HepG2 (cell line): ENCODE results near the gene KLHL17. TPM values are rescaled to one million over a fixed set of nuclear protein-coding genes. Genes with fewer than 3 reads are reported as not detected.
A peak's percentile ranks its signal among the peaks of the same experiment; 100 is the strongest.

Experiments
- AGO2 ChIP-seq: fragments of 200-400 bp; formaldehyde crosslinking; optimal IDR thresholded peaks from 2 replicates; pipeline ENCODE3; 2017; ENCODE audit warnings: mild to moderate bottlenecking, low read depth, low read length, moderate library complexity
- KAT7 ChIP-seq: IDR thresholded peaks from 2 replicates; pipeline ENCODE4 v1.6.1; 2018; ENCODE audit warnings: borderline replicate concordance, missing compliant biosample characterization
- NRL ChIP-seq: sonication (generic); formaldehyde crosslinking; IDR thresholded peaks from 2 replicates; pipeline ENCODE4 v1.5.0; 2020; ENCODE audit warnings: missing genetic modification reagents, mild to moderate bottlenecking, moderate library complexity, borderline replicate concordance
- SALL2 ChIP-seq: sonication (generic); formaldehyde crosslinking; IDR thresholded peaks from 2 replicates; pipeline ENCODE4 v1.8.1; 2023; ENCODE audit warnings: mild to moderate bottlenecking, missing genetic modification reagents, inconsistent platforms
- SMAD3 ChIP-seq: sonication (generic); formaldehyde crosslinking; IDR thresholded peaks from 2 replicates; pipeline ENCODE4 v1.4.0; 2020; ENCODE audit warnings: missing genetic modification reagents
- TEAD3 ChIP-seq: optimal IDR thresholded peaks from 2 replicates; pipeline ENCODE3; 2016; ENCODE audit warnings: borderline replicate concordance
- ZKSCAN1 ChIP-seq: fragments of 150-350 bp; IDR thresholded peaks from 2 replicates; pipeline ENCODE4 v1.6.1; 2014; ENCODE audit warnings: low read length
- ZNF10 ChIP-seq: sonication (generic); formaldehyde crosslinking; IDR thresholded peaks from 2 replicates; pipeline ENCODE4 v1.4.0; 2020; ENCODE audit warnings: mild to moderate bottlenecking, low read depth, missing genetic modification reagents, borderline replicate concordance
- ZNF484 ChIP-seq: sonication (generic); formaldehyde crosslinking; IDR thresholded peaks from 2 replicates; pipeline ENCODE4 v1.5.1; 2020; ENCODE audit warnings: mild to moderate bottlenecking, low read depth, missing genetic modification reagents, borderline replicate concordance
- ZNF570 ChIP-seq: sonication (generic); formaldehyde crosslinking; IDR thresholded peaks from 2 replicates; pipeline ENCODE4 v1.4.0; 2020; ENCODE audit warnings: mild to moderate bottlenecking, missing genetic modification reagents, borderline replicate concordance
- ZNF737 ChIP-seq: sonication (generic); formaldehyde crosslinking; IDR thresholded peaks from 2 replicates; pipeline ENCODE4 v1.5.0; 2020; ENCODE audit warnings: missing genetic modification reagents, mild to moderate bottlenecking, borderline replicate concordance
- ZNF878 ChIP-seq: sonication (generic); formaldehyde crosslinking; IDR thresholded peaks from 2 replicates; pipeline ENCODE4 v1.8.1; 2023; ENCODE audit warnings: mild to moderate bottlenecking, missing genetic modification reagents, moderate library complexity
- polyA plus RNA-seq, 8 experiments: library from polyadenylated mRNA; depleted of rRNA in 3 of 8; stranded (reverse) in 7 of 8; unstranded in 1 of 8; fragments of >200 nt; fragmentation: Illumina TruSeq in 4 of 8; extraction: Trizol in 4 of 8; gene quantifications; 2 replicates each; pipeline versions ENCODE4 v1.2.1 to v1.2.3, GENCODE V29; 2011 to 2016; ENCODE audit warnings: low read depth in 4 of 8, missing spikeins in 1 of 8, mixed read lengths in 1 of 8; ENCODE audit not compliant: insufficient read depth in 1 of 8
- total RNA-seq, 5 experiments: library from RNA; depleted of rRNA; stranded (reverse); fragments of >200 nt; fragmentation: Illumina TruSeq; extraction: Trizol; gene quantifications; 2 replicates each; pipeline ENCODE4 v1.2.3, GENCODE V29; 2016; ENCODE audit warnings: low read depth in 1 of 5
- TF ChIP-seq, protein P1 (sequence below): sonication (generic); formaldehyde crosslinking; IDR thresholded peaks from 2 replicates; pipeline ENCODE4 v1.4.0; 2020; ENCODE audit warnings: missing genetic modification reagents, mild to moderate bottlenecking, borderline replicate concordance
- TF ChIP-seq, protein P2 (sequence below): sonication (generic); formaldehyde crosslinking; IDR thresholded peaks from 2 replicates; pipeline ENCODE4 v1.8.1; 2023; ENCODE audit warnings: missing genetic modification reagents, inconsistent platforms, borderline replicate concordance
- TF ChIP-seq, protein P3 (sequence below): sonication (generic); formaldehyde crosslinking; IDR thresholded peaks from 2 replicates; pipeline ENCODE4 v1.4.0; 2020; ENCODE audit warnings: missing genetic modification reagents
- TF ChIP-seq, protein P4 (sequence below): sonication (generic); formaldehyde crosslinking; IDR thresholded peaks from 2 replicates; pipeline ENCODE4 v1.4.0; 2020; ENCODE audit warnings: missing genetic modification reagents
- TF ChIP-seq, protein P5 (sequence below): sonication (generic); formaldehyde crosslinking; IDR thresholded peaks from 2 replicates; pipeline ENCODE4 v1.8.1; 2023; ENCODE audit warnings: mild to moderate bottlenecking, inconsistent platforms, moderate library complexity, missing genetic modification reagents, borderline replicate concordance
- TF ChIP-seq, protein P6 (sequence below): sonication (generic); formaldehyde crosslinking; IDR thresholded peaks from 2 replicates; pipeline ENCODE4 v1.4.0; 2020; ENCODE audit warnings: mild to moderate bottlenecking, missing genetic modification reagents

KLHL17 gene
- total and polyA plus RNA-seq, 2 of the 13 experiments (the other 11 are each of a cell fraction or from before 2014, with no cell fraction given), result 9.3 to 24.7 TPM

DNA sequence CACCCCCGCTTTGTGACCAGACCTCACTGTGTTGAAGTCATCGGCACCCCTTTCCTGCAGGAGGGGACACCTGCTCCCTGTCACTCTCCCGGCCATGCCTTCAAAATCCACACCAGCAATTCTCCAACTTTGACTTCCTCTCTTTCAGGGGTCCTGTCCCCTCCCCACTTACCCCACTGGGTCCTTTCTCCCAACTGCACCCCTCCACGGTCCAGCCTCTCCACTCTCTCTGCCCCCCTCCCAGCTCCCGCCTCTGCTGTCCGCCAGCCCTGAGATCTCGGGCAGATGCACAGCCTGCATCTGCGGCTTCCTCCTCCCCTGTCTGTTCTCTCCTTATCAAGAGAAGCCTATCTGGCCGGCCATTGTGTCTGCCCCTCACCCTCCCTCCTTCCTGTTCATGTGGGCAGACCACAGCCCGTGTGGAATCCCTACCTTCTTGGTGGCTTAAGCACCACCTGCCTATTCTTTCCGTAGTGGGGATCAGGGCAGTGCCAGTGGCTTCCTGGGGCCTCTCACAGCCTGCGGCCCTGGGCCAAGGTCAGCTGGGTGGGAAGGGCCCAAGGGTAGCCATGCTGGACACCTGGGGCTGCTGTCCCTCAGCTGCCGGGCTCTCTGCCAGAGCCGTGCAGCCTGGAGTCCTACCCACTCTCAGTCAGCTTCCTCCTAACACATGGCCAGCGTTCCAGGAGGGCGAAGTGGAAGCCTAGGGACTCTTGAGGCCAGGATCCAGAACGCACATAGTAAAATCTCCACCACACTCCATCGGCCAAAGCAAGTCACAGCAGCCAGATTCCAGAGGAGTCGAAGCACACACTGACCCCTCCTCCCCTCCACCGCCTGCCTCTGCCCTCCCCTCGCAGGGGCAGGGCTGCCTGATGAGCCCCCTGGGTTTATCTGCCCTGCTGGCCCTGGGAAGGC, 44.7 kb downstream of the KLHL17 start (continued):
- TF ChIP-seq ZNF878 (CRISPR knock-in tag), result no peak
- TF ChIP-seq, protein P1, sequence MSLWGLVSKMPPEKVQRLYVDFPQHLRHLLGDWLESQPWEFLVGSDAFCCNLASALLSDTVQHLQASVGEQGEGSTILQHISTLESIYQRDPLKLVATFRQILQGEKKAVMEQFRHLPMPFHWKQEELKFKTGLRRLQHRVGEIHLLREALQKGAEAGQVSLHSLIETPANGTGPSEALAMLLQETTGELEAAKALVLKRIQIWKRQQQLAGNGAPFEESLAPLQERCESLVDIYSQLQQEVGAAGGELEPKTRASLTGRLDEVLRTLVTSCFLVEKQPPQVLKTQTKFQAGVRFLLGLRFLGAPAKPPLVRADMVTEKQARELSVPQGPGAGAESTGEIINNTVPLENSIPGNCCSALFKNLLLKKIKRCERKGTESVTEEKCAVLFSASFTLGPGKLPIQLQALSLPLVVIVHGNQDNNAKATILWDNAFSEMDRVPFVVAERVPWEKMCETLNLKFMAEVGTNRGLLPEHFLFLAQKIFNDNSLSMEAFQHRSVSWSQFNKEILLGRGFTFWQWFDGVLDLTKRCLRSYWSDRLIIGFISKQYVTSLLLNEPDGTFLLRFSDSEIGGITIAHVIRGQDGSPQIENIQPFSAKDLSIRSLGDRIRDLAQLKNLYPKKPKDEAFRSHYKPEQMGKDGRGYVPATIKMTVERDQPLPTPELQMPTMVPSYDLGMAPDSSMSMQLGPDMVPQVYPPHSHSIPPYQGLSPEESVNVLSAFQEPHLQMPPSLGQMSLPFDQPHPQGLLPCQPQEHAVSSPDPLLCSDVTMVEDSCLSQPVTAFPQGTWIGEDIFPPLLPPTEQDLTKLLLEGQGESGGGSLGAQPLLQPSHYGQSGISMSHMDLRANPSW, result peak; percentile 72; the same call in 1 of the 2 replicates
- TF ChIP-seq, protein P2, sequence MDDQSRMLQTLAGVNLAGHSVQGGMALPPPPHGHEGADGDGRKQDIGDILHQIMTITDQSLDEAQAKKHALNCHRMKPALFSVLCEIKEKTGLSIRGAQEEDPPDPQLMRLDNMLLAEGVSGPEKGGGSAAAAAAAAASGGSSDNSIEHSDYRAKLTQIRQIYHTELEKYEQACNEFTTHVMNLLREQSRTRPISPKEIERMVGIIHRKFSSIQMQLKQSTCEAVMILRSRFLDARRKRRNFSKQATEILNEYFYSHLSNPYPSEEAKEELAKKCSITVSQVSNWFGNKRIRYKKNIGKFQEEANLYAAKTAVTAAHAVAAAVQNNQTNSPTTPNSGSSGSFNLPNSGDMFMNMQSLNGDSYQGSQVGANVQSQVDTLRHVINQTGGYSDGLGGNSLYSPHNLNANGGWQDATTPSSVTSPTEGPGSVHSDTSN (CRISPR knock-in tag), result no peak
- no peak for TF ChIP-seq ZKSCAN1
- peak; percentile 39 for TF ChIP-seq TEAD3 (CRISPR knock-in tag)
- TF ChIP-seq, protein P3, sequence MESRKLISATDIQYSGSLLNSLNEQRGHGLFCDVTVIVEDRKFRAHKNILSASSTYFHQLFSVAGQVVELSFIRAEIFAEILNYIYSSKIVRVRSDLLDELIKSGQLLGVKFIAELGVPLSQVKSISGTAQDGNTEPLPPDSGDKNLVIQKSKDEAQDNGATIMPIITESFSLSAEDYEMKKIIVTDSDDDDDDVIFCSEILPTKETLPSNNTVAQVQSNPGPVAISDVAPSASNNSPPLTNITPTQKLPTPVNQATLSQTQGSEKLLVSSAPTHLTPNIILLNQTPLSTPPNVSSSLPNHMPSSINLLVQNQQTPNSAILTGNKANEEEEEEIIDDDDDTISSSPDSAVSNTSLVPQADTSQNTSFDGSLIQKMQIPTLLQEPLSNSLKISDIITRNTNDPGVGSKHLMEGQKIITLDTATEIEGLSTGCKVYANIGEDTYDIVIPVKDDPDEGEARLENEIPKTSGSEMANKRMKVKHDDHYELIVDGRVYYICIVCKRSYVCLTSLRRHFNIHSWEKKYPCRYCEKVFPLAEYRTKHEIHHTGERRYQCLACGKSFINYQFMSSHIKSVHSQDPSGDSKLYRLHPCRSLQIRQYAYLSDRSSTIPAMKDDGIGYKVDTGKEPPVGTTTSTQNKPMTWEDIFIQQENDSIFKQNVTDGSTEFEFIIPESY (CRISPR knock-in tag), result peak; percentile 44; the same call in 1 of the 2 replicates
- TF ChIP-seq ZNF570, result no peak
- TF ChIP-seq, protein P4, sequence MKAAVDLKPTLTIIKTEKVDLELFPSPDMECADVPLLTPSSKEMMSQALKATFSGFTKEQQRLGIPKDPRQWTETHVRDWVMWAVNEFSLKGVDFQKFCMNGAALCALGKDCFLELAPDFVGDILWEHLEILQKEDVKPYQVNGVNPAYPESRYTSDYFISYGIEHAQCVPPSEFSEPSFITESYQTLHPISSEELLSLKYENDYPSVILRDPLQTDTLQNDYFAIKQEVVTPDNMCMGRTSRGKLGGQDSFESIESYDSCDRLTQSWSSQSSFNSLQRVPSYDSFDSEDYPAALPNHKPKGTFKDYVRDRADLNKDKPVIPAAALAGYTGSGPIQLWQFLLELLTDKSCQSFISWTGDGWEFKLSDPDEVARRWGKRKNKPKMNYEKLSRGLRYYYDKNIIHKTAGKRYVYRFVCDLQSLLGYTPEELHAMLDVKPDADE (CRISPR knock-in tag), result no peak
- no peak for TF ChIP-seq ZNF484
- no peak for TF ChIP-seq ZNF10 (CRISPR knock-in tag)
- TF ChIP-seq SMAD3, result no peak
- TF ChIP-seq, protein P5, sequence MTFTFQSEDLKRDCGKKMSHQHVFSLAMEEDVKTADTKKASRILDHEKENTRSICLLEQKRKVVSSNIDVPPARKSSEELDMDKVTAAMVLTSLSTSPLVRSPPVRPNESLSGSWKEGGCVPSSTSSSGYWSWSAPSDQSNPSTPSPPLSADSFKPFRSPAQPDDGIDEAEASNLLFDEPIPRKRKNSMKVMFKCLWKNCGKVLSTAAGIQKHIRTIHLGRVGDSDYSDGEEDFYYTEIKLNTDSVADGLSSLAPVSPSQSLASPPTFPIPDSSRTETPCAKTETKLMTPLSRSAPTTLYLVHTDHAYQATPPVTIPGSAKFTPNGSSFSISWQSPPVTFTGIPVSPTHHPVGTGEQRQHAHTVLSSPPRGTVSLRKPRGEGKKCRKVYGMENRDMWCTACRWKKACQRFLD (CRISPR knock-in tag), result no peak
- TF ChIP-seq ZNF737 (CRISPR knock-in tag), result no peak
- TF ChIP-seq KAT7, result no peak
- no peak for TF ChIP-seq SALL2 (CRISPR knock-in tag)
- TF ChIP-seq NRL (CRISPR knock-in tag), result peak; percentile 81
- no peak for TF ChIP-seq AGO2
- TF ChIP-seq, protein P6, sequence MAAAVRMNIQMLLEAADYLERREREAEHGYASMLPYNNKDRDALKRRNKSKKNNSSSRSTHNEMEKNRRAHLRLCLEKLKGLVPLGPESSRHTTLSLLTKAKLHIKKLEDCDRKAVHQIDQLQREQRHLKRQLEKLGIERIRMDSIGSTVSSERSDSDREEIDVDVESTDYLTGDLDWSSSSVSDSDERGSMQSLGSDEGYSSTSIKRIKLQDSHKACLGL (CRISPR knock-in tag), result no peak; the same call in 1 of the 2 replicates
